GM18519 (cell line): ENCODE data around the gene VGF.

Source experiments
- ATAC-seq: cut with Tn5 transposase; IDR thresholded peaks from one replicate; pipeline ENCODE4 v1.9.1; 2021; ENCODE audit warnings: mild to moderate bottlenecking, moderate library complexity; ENCODE audit not compliant: unreplicated experiment, low FRiP score

Gene VGF

GRCh38 chr7:101186194-101186593 lies 20.8 kb upstream of the VGF start:
- ATAC-seq, result no peak

GRCh38 chr7:101185258-101185839 lies 20.0 kb upstream of the VGF start:
- ATAC-seq, result no peak

- ATAC-seq, result no peak
These were observed 14.9 kb upstream of the VGF start, which contains the start of gene NAT16 for GRCh38 chr7:101180130-101180755. Gene NAT16, minus strand, starts transcription at chr7:101180293. Its CDS starts 5,486 bp downstream, at chr7:101174807.

GRCh38 chr7:101179713-101180112 lies 14.3 kb upstream of the VGF start:
- ATAC-seq, result no peak

GRCh38 chr7:101179117-101179516 lies 13.7 kb upstream of the VGF start:
- ATAC-seq, result no peak

- ATAC-seq, result no peak
These were observed 12.3 kb upstream of the VGF start for GRCh38 chr7:101177644-101178043.

- no peak for ATAC-seq
These were observed 10.3 kb upstream of the VGF start for GRCh38 chr7:101175664-101176063.

GRCh38 chr7:101174322-101174854 lies 9.0 kb upstream of the VGF start:
- no peak for ATAC-seq

- no peak for ATAC-seq
These were observed 8.4 kb upstream of the VGF start for GRCh38 chr7:101173752-101174244.

- ATAC-seq, result no peak
These were observed 7.7 kb upstream of the VGF start for GRCh38 chr7:101172854-101173751.

GRCh38 chr7:101172005-101172853 lies 6.9 kb upstream of the VGF start:
- ATAC-seq, result no peak

- no peak for ATAC-seq
These were observed 6.1 kb upstream of the VGF start for GRCh38 chr7:101171442-101171837.

- no peak for ATAC-seq
These were observed 5.5 kb upstream of the VGF start for GRCh38 chr7:101170617-101171441.

GRCh38 chr7:101169838-101170551 lies 4.6 kb upstream of the VGF start:
- ATAC-seq, result no peak

- ATAC-seq, result no peak
These were observed 3.9 kb upstream of the VGF start for GRCh38 chr7:101169110-101169837.

- no peak for ATAC-seq
These were observed 3.2 kb upstream of the VGF start for GRCh38 chr7:101168412-101169049.

GRCh38 chr7:101167645-101168411 lies 2.5 kb upstream of the VGF start:
- ATAC-seq, result no peak
